Measurements from ENCODE around the gene HBG2.

DNA sequence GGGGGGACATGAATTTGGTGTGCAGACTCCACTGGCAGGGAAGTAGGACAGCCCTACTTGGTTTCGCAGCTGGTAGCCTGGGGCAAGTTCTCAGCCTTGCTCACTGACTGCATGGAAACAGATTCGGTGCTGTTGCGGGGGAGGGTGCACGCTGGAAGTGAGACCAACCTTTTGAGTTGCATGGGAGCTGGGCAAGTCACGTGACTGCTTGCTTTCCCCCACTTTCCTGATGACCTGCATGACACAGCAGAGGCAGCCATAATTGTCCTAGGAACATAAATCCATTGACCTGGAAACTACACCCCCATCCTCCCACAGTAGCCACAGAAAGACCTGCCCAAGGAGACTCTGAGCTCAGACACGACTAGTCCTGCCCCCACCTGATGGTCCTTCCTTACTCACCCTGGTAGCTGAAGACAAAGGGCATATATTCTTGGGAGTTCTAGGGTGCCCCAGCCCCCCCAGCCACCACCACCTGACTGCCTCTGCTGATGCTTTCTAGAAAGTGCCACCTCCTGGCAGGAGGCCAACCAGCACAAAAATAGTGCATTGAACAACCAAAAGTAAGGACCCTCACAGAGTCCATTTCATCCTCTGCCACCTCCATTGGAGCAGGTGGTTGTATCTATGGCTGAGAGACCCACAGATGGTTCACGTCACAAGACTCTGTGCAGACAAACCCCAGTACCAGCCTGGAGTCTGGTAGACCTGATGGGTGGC, 4.1 kb upstream of the HBG2 start:
- no peak for TF ChIP-seq BRD4 (CRISPR knock-in tag; IDR thresholded peaks at IDR 0.05)
- TF ChIP-seq TBL1XR1 (IDR thresholded peaks at IDR 0.05; ENCODE audit: borderline replicate concordance, low read length, partially characterized antibody): no peak
- TF ChIP-seq MEF2D (CRISPR knock-in tag; IDR thresholded peaks at IDR 0.05): no peak
- no peak for TF ChIP-seq ZBTB8A (CRISPR knock-in tag; IDR thresholded peaks at IDR 0.05; ENCODE audit: borderline replicate concordance, low read depth)
- TF ChIP-seq KIAA2018 (CRISPR knock-in tag; IDR thresholded peaks at IDR 0.05; ENCODE audit: borderline replicate concordance): no peak
- TF ChIP-seq, protein P1, sequence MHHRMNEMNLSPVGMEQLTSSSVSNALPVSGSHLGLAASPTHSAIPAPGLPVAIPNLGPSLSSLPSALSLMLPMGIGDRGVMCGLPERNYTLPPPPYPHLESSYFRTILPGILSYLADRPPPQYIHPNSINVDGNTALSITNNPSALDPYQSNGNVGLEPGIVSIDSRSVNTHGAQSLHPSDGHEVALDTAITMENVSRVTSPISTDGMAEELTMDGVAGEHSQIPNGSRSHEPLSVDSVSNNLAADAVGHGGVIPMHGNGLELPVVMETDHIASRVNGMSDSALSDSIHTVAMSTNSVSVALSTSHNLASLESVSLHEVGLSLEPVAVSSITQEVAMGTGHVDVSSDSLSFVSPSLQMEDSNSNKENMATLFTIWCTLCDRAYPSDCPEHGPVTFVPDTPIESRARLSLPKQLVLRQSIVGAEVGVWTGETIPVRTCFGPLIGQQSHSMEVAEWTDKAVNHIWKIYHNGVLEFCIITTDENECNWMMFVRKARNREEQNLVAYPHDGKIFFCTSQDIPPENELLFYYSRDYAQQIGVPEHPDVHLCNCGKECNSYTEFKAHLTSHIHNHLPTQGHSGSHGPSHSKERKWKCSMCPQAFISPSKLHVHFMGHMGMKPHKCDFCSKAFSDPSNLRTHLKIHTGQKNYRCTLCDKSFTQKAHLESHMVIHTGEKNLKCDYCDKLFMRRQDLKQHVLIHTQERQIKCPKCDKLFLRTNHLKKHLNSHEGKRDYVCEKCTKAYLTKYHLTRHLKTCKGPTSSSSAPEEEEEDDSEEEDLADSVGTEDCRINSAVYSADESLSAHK (CRISPR knock-in tag; IDR thresholded peaks at IDR 0.05; ENCODE audit: borderline replicate concordance): no peak
- no peak for TF ChIP-seq ZNF589 (CRISPR knock-in tag; conservative IDR thresholded peaks at IDR 0.05)
- no peak for TF ChIP-seq ZNF431 (CRISPR knock-in tag; IDR thresholded peaks at IDR 0.05; ENCODE audit: borderline replicate concordance, low read depth)
- TF ChIP-seq ZSCAN29 (CRISPR knock-in tag; conservative IDR thresholded peaks at IDR 0.05): no peak
- no peak for TF ChIP-seq EED (CRISPR knock-in tag; IDR thresholded peaks at IDR 0.05)
- TF ChIP-seq SIN3B (IDR thresholded peaks at IDR 0.05; ENCODE audit: low read length): no peak
- TF ChIP-seq MYC (CRISPR knock-in tag; IDR thresholded peaks at IDR 0.05; ENCODE audit: borderline replicate concordance): no peak
